Neural progenitor cell (in vitro differentiated cells): ENCODE results near the gene SMIM10L1. TPM values are rescaled to one million over a fixed set of nuclear protein-coding genes. Genes with fewer than 3 reads are reported as not detected.

Experiments used
- DNase-seq: peaks from one replicate; pipeline ENCODE4 v3.0.0-alpha.2; 2016; ENCODE audit warnings: low spot score
- H2AFZ ChIP-seq: fragments of 200-600 bp; sonication (generic); replicated peaks from 2 replicates; pipeline ENCODE4 v1.6.1; 2016; ENCODE audit warnings: antibody characterized with exemption
- H3F3A ChIP-seq: fragments of 200-600 bp; sonication (generic); 2 replicates; pipeline ENCODE4 v1.6.1; 2016; ENCODE audit warnings: antibody characterized with exemption, low read depth
- H3K27ac ChIP-seq: fragments of 200-600 bp; sonication (generic); 2 replicates; pipeline ENCODE4 v1.5.1; 2016; ENCODE audit warnings: mild to moderate bottlenecking
- H3K27me3 ChIP-seq: fragments of 200-600 bp; sonication (generic); 2 replicates; pipeline ENCODE4 v1.6.1; 2016; ENCODE audit warnings: mild to moderate bottlenecking, moderate library complexity
- H3K36me3 ChIP-seq: fragments of 200-600 bp; sonication (generic); 2 replicates; pipeline ENCODE4 v1.5.1; 2016
- H3K4me1 ChIP-seq: fragments of 200-600 bp; sonication (generic); 2 replicates; pipeline ENCODE4 v1.6.1; 2016; ENCODE audit warnings: mixed run types
- H3K4me2 ChIP-seq: fragments of 200-600 bp; sonication (generic); 2 replicates; pipeline ENCODE4 v1.6.1; 2016
- H3K4me3 ChIP-seq: fragments of 200-600 bp; sonication (generic); 2 replicates; pipeline ENCODE4 v1.5.1; 2016
- H3K79me2 ChIP-seq: fragments of 200-600 bp; sonication (generic); 2 replicates; pipeline ENCODE4 v1.6.1; 2016; ENCODE audit warnings: low read depth
- H3K9ac ChIP-seq: fragments of 200-600 bp; sonication (generic); 2 replicates; pipeline ENCODE4 v1.6.1; 2016
- H3K9me3 ChIP-seq: fragments of 200-600 bp; sonication (generic); 2 replicates; pipeline ENCODE4 v1.5.1; 2016; ENCODE audit warnings: low read depth
- H4K20me1 ChIP-seq: fragments of 200-600 bp; sonication (generic); 2 replicates; pipeline ENCODE4 v1.6.1; 2016; ENCODE audit warnings: low read depth
- H3K27ac Mint-ChIP-seq: 3 replicates; pipeline ENCODE4 v1.8.0; 2021; ENCODE audit warnings: mixed read lengths
- H3K27me3 Mint-ChIP-seq: 2 replicates; pipeline ENCODE4 v1.8.0; 2022; ENCODE audit warnings: low read depth, mild to moderate bottlenecking, inconsistent platforms, moderate library complexity, mixed read lengths; ENCODE audit not compliant: insufficient read depth
- H3K36me3 Mint-ChIP-seq: 3 replicates; pipeline ENCODE4 v1.8.0; 2021; ENCODE audit warnings: mixed read lengths
- H3K4me1 Mint-ChIP-seq: 3 replicates; pipeline ENCODE4 v1.8.0; 2021; ENCODE audit warnings: mixed read lengths
- H3K4me3 Mint-ChIP-seq: 3 replicates; pipeline ENCODE4 v1.8.0; 2021; ENCODE audit warnings: mild to moderate bottlenecking, moderate library complexity, mixed read lengths
- H3K9me3 Mint-ChIP-seq: 3 replicates; pipeline ENCODE4 v1.8.0; 2020; ENCODE audit warnings: mixed read lengths
- EZH2 ChIP-seq: fragments of 200-600 bp; sonication (generic); IDR thresholded peaks from 2 replicates; pipeline ENCODE4 v1.6.1; 2017; ENCODE audit warnings: antibody characterized with exemption, mild to moderate bottlenecking, moderate library complexity
- EZH2phosphoT487 ChIP-seq: fragments of 200-600 bp; sonication (generic); IDR thresholded peaks from 2 replicates; pipeline ENCODE4 v1.6.1; 2017; ENCODE audit warnings: antibody characterized with exemption
- total RNA-seq: library from RNA; depleted of rRNA; stranded (reverse); fragments of >200 nt; gene quantifications from 2 replicates; pipeline ENCODE4 v1.2.3, GENCODE V29; 2015; ENCODE audit warnings: low replicate concordance
- TF ChIP-seq, protein P1 (sequence below): fragments of 200-600 bp; sonication (generic); IDR thresholded peaks from 2 replicates; pipeline ENCODE4 v1.5.1; 2017; ENCODE audit warnings: antibody characterized with exemption, mild to moderate bottlenecking

Gene SMIM10L1
- total RNA-seq, 1 donor from 2014 or later = 16.3 TPM

DNA sequence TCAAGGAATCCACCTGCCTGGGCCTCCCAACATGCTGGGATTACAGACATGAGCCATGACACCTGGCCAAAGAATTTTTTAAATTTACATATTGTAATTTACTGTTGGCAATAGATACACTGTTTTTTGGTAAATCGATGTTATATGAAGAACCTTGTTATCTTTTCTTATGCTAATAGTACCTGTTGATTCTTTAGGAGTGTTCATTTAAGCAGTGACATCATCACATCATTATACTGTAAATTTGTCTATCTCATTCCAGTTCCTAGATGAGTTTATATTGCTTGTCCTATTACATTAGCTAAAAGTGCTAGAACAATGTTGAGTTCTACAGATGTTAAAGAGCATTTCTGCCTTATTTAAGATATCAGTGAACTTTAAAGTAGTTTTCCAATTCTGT, 23.6 kb upstream of the SMIM10L1 start:
- H3K27ac Mint-ChIP-seq = no peak overlapping the region

DNA sequence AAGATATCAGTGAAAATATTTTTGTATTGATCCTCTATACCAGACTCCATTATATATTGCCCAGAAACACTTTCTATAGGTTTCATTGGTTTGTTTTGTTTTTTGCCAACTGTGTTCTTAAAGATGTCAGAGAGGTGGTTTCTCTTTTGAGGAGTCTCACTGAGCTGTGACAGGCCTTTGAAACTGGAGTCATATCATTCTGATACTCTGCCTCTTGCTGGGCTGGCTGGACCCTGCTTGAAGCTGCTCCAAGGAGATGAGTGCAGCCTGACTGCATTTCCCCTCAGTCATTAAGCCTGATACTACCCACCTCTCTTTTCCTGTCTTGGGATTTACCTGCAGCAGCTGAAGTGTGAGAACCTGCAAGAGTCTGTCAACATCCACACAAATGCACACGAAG, 20.2 kb upstream of the SMIM10L1 start:
- TF ChIP-seq EZH2 = no peak
- TF ChIP-seq, protein P1, sequence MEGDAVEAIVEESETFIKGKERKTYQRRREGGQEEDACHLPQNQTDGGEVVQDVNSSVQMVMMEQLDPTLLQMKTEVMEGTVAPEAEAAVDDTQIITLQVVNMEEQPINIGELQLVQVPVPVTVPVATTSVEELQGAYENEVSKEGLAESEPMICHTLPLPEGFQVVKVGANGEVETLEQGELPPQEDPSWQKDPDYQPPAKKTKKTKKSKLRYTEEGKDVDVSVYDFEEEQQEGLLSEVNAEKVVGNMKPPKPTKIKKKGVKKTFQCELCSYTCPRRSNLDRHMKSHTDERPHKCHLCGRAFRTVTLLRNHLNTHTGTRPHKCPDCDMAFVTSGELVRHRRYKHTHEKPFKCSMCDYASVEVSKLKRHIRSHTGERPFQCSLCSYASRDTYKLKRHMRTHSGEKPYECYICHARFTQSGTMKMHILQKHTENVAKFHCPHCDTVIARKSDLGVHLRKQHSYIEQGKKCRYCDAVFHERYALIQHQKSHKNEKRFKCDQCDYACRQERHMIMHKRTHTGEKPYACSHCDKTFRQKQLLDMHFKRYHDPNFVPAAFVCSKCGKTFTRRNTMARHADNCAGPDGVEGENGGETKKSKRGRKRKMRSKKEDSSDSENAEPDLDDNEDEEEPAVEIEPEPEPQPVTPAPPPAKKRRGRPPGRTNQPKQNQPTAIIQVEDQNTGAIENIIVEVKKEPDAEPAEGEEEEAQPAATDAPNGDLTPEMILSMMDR = no peak
- TF ChIP-seq EZH2phosphoT487 = no peak
- Histone ChIP-seq H3K27me3 (no peaks in the 10 kb centered on the region), H3K9ac (no peak overlapping the region), H3K79me2 (peaks cover 70% of the 10 kb centered on the region), H3F3A (no peaks in the 10 kb centered on the region), H3K4me1 (no peaks in the 10 kb centered on the region), H3K36me3 (peaks cover 17% of the 10 kb centered on the region), H4K20me1 (no peaks in the 10 kb centered on the region), H3K27ac (no peak overlapping the region), H2AFZ (no peak overlapping the region), H3K9me3 (peaks cover 3% of the 10 kb centered on the region), H3K4me3 (no peak overlapping the region), H3K4me2 (no peak overlapping the region)
- Mint-ChIP-seq H3K36me3 (peaks cover 43% of the 10 kb centered on the region), H3K27ac (no peak overlapping the region), H3K4me3 (no peak overlapping the region), H3K9me3 (peaks cover 53% of the 10 kb centered on the region), H3K4me1 (no peaks in the 10 kb centered on the region), H3K27me3 (no peaks in the 10 kb centered on the region)
- DNase-seq = no peak

More for the DNA sequence above, 23.6 kb upstream of the SMIM10L1 start:
- peaks cover 47% of the 10 kb centered on the region for H3K36me3 Mint-ChIP-seq
- no peak overlapping the region for H3K9ac ChIP-seq
- no peaks in the 10 kb centered on the region for H3K27me3 Mint-ChIP-seq
- H3K4me3 Mint-ChIP-seq = no peak overlapping the region
- DNase-seq = no peak
- H3K4me3 ChIP-seq = no peak overlapping the region
- H3K27ac ChIP-seq = no peak overlapping the region
- H3K9me3 Mint-ChIP-seq = peaks cover 59% of the 10 kb centered on the region
- H3K27me3 ChIP-seq = no peaks in the 10 kb centered on the region
- no peaks in the 10 kb centered on the region for H3K4me1 Mint-ChIP-seq
- H3K4me1 ChIP-seq = no peaks in the 10 kb centered on the region
- peaks cover 10% of the 10 kb centered on the region for H3K36me3 ChIP-seq
- no peak overlapping the region for H2AFZ ChIP-seq
- H3K4me2 ChIP-seq = no peak overlapping the region
- TF ChIP-seq EZH2 = no peak
- no peak for TF ChIP-seq EZH2phosphoT487
- TF ChIP-seq, protein P1 = no peak
- H3F3A ChIP-seq = no peaks in the 10 kb centered on the region
- H4K20me1 ChIP-seq = no peaks in the 10 kb centered on the region
- H3K9me3 ChIP-seq = peaks cover 3% of the 10 kb centered on the region
- H3K79me2 ChIP-seq = peaks cover 69% of the 10 kb centered on the region

DNA sequence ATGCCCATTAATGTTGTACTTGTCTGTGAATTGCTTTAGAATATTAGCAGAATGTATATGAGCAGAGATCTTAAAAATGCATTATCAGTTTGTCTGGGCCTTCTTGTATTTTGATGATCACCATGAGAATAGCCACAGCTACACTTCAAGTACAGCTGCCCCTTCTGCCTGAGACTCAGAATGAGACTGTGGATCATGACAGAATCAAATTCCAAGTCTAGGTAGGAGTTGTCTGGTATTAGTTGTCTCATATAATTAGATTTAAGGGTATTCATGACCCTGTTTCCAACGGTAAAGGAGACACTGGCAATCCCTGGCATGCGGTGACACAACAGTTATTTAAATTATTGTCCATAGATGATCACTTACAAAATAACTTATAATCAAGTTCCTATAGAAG, 18.3 kb upstream of the SMIM10L1 start:
- Mint-ChIP-seq H3K27me3 (no peaks in the 10 kb centered on the region), H3K9me3 (peaks cover 52% of the 10 kb centered on the region), H3K36me3 (peaks cover 45% of the 10 kb centered on the region), H3K4me1 (no peaks in the 10 kb centered on the region), H3K27ac (no peak overlapping the region), H3K4me3 (no peak overlapping the region)
- peaks cover 28% of the 10 kb centered on the region for H3K36me3 ChIP-seq
- no peaks in the 10 kb centered on the region for H3F3A ChIP-seq
- DNase-seq = no peak
- TF ChIP-seq, protein P1 = no peak
- no peak for TF ChIP-seq EZH2
- TF ChIP-seq EZH2phosphoT487 = no peak
- H3K4me1 ChIP-seq = no peaks in the 10 kb centered on the region
- H3K27me3 ChIP-seq = no peaks in the 10 kb centered on the region
- H3K4me2 ChIP-seq = no peak overlapping the region
- no peak overlapping the region for H2AFZ ChIP-seq
- no peak overlapping the region for H3K4me3 ChIP-seq
- peaks cover 71% of the 10 kb centered on the region for H3K79me2 ChIP-seq
- H4K20me1 ChIP-seq = no peaks in the 10 kb centered on the region
- peaks cover 8% of the 10 kb centered on the region for H3K9me3 ChIP-seq
- H3K9ac ChIP-seq = no peak overlapping the region
- H3K27ac ChIP-seq = no peak overlapping the region
